ENCODE results near the gene ZNF496.

Gene ZNF496

GRCh38 chr1:247368490-247369145 lies 37.0 kb upstream of the ZNF496 start:
- TF ChIP-seq KLF9 (tag by site-specific recombination; IDR thresholded peaks at IDR 0.05; ENCODE audit: low read depth) (no peak), ZNF585B (tag by site-specific recombination; IDR thresholded peaks at IDR 0.05) (no peak), ZNF701 (tag by site-specific recombination; IDR thresholded peaks at IDR 0.05) (no peak), YY1 (tag by site-specific recombination; IDR thresholded peaks at IDR 0.05) (no peak), GLIS2 (tag by site-specific recombination; IDR thresholded peaks at IDR 0.05) (no peak), ZNF121 (tag by site-specific recombination; IDR thresholded peaks at IDR 0.05) (no peak), ZSCAN4 (tag by site-specific recombination; IDR thresholded peaks at IDR 0.05) (no peak), ZNF394 (tag by site-specific recombination; IDR thresholded peaks at IDR 0.05; ENCODE audit: borderline replicate concordance) (no peak), FEZF1 (tag by site-specific recombination; IDR thresholded peaks at IDR 0.05) (no peak), ZNF133 (tag by site-specific recombination; IDR thresholded peaks at IDR 0.05) (no peak), ZNF768 (tag by site-specific recombination; IDR thresholded peaks at IDR 0.05) (no peak), BCL11A (tag by site-specific recombination; IDR thresholded peaks at IDR 0.05; ENCODE audit: low read depth) (no peak), ZNF670 (tag by site-specific recombination; IDR thresholded peaks at IDR 0.05; ENCODE audit: low read depth) (no peak), ZNF530 (tag by site-specific recombination; IDR thresholded peaks at IDR 0.05; ENCODE audit: low read depth) (no peak), ZNF280D (tag by site-specific recombination; IDR thresholded peaks at IDR 0.05) (no peak), ZNF350 (tag by site-specific recombination; IDR thresholded peaks at IDR 0.05) (no peak), ZNF571 (tag by site-specific recombination; IDR thresholded peaks at IDR 0.05) (no peak), ZNF624 (tag by site-specific recombination; IDR thresholded peaks at IDR 0.05) (no peak)
- TF ChIP-seq, protein P1, sequence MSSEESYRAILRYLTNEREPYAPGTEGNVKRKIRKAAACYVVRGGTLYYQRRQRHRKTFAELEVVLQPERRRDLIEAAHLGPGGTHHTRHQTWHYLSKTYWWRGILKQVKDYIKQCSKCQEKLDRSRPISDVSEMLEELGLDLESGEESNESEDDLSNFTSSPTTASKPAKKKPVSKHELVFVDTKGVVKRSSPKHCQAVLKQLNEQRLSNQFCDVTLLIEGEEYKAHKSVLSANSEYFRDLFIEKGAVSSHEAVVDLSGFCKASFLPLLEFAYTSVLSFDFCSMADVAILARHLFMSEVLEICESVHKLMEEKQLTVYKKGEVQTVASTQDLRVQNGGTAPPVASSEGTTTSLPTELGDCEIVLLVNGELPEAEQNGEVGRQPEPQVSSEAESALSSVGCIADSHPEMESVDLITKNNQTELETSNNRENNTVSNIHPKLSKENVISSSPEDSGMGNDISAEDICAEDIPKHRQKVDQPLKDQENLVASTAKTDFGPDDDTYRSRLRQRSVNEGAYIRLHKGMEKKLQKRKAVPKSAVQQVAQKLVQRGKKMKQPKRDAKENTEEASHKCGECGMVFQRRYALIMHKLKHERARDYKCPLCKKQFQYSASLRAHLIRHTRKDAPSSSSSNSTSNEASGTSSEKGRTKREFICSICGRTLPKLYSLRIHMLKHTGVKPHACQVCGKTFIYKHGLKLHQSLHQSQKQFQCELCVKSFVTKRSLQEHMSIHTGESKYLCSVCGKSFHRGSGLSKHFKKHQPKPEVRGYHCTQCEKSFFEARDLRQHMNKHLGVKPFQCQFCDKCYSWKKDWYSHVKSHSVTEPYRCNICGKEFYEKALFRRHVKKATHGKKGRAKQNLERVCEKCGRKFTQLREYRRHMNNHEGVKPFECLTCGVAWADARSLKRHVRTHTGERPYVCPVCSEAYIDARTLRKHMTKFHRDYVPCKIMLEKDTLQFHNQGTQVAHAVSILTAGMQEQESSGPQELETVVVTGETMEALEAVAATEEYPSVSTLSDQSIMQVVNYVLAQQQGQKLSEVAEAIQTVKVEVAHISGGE (tag by site-specific recombination; conservative IDR thresholded peaks at IDR 0.05; ENCODE audit: low read depth) = no peak
- TF ChIP-seq, protein P2, sequence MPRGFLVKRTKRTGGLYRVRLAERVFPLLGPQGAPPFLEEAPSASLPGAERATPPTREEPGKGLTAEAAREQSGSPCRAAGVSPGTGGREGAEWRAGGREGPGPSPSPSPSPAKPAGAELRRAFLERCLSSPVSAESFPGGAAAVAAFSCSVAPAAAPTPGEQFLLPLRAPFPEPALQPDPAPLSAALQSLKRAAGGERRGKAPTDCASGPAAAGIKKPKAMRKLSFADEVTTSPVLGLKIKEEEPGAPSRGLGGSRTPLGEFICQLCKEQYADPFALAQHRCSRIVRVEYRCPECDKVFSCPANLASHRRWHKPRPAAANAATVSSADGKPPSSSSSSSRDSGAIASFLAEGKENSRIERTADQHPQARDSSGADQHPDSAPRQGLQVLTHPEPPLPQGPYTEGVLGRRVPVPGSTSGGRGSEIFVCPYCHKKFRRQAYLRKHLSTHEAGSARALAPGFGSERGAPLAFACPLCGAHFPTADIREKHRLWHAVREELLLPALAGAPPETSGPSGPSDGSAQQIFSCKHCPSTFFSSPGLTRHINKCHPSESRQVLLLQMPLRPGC (tag by site-specific recombination; IDR thresholded peaks at IDR 0.05) = no peak
- CTCF ChIA-PET = no interaction called here
- no peaks in the 10 kb centered on the region for H3K4me1 ChIP-seq (ENCODE audit: control insufficient read depth, insufficient read depth, low read length)
- no peak overlapping the region for H3K27ac ChIP-seq (ENCODE audit: extremely low read depth, low read depth, low read length)
- no peak overlapping the region for H3K4me3 ChIP-seq (ENCODE audit: low read depth, low read length)
- POLR2A ChIA-PET = no interaction called here
- no peaks in the 10 kb centered on the region for H3K9me3 ChIP-seq (ENCODE audit: control insufficient read depth, insufficient read depth, low read depth, low read length)
- no peaks in the 10 kb centered on the region for H3K36me3 ChIP-seq (ENCODE audit: control insufficient read depth in 2 of 2, insufficient read depth in 1 of 2, low read length in 2 of 2)
